GM21825 (cell line): ENCODE results near the gene GOLGA8N.
"Not testable (repeated sequence)": the region's sequence is repeated elsewhere in the genome, so short reads cannot be mapped to it uniquely, and the experiment has no call there.

Source experiments
- ATAC-seq: cut with Tn5 transposase; IDR thresholded peaks from one replicate; pipeline ENCODE4 v1.9.1; 2021; ENCODE audit warnings: mild to moderate bottlenecking, moderate library complexity; ENCODE audit not compliant: unreplicated experiment

GOLGA8N gene

DNA sequence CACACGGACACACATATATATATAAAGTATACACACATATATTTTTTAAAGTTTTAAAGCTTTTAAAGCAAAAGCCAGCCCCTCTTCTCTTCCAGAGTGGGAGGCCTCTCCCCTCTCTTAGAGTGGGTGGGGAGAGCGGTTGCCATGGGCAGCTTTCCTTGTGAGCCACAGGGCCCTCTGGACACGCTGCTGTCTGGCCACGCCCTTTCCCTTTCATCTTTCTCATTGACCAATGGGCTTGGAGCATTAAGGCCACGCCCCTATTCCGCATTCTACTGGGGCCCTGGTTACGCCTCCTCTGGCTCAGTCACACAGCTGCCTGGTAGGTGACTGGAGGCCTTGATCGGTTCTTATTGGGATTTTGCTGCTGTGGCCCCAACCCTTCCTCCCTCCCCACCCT, at the start of gene GOLGA8N:
GOLGA8N (plus strand) TSS at position 306 of the 400 bp plus-strand sequence.
- ATAC-seq = not testable (repeated sequence)

- ATAC-seq = not testable (repeated sequence)
Measured at GRCh38 chr15:32543456-32543855, 49.8 kb upstream of the GOLGA8N start.

- not testable (repeated sequence) for ATAC-seq
Measured at GRCh38 chr15:32545129-32545528, 48.1 kb upstream of the GOLGA8N start.

- ATAC-seq = not testable (repeated sequence)
Measured at GRCh38 chr15:32554587-32554986, 38.7 kb upstream of the GOLGA8N start.

- not testable (repeated sequence) for ATAC-seq
Measured at GRCh38 chr15:32562198-32562597, 31.1 kb upstream of the GOLGA8N start.

GRCh38 chr15:32568988-32569387, 24.3 kb upstream of the GOLGA8N start:
- ATAC-seq = not testable (repeated sequence)

- not testable (repeated sequence) for ATAC-seq
Measured at GRCh38 chr15:32578482-32578881, 14.8 kb upstream of the GOLGA8N start.

GRCh38 chr15:32585844-32586243, 7.4 kb upstream of the GOLGA8N start:
- ATAC-seq = not testable (repeated sequence)

GRCh38 chr15:32609518-32609917, 16.3 kb downstream of the GOLGA8N start:
- ATAC-seq = not testable (repeated sequence)

DNA sequence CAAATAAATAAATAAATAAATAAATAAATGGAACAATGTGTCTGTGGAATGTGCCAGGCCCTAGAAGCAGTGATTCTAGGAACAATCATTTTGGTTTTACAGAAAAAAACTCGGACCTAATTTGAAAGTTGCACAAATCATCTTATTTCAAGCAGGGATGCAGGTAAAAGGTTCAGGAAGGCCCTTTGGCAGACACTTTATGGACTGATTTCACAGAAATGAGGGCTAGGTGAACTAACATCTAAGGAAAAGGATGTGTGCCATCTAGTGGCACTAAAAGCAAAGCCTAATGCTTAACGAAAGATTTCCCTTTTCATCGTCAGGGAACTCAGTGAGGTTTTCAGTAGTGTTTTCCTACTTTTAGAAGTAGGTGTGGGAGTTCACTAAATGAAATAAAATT, 17.5 kb downstream of the GOLGA8N start:
- not testable (repeated sequence) for ATAC-seq

GRCh38 chr15:32614712-32615050, 21.4 kb downstream of the GOLGA8N start:
- ATAC-seq = peak; percentile 26

- peak; percentile 61 for ATAC-seq
Measured at GRCh38 chr15:32615051-32615870, 22.0 kb downstream of the GOLGA8N start, which contains the start of gene ARHGAP11A. ARHGAP11A (plus strand) TSS chr15:32615504; CDS start chr15:32616212, 708 bp downstream.

DNA sequence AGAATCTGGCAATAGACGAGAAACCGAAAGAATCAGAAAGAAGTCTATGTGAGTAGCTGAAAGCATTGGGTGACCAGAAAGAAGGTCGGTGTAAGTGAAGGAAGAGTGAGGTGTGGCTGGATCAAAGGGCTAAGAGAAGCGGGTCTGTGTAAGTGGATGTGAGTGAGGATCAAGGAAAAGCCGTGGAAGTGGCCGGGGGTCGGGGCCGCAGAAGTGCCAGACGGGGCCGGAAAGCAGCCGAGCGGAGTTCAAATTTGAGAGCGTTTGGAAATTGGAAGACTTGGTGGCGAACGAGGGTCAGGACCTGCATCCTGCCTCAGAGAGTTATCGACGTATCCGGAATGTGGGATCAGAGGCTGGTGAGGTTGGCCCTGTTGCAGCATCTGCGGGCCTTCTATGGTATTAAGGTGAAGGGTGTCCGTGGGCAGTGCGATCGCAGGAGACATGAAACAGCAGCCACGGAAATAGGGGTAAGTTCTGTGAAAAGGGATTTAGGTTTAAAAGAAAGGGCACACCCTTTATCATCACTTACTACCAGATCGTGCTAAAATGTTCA, 22.7 kb downstream of the GOLGA8N start:
- ATAC-seq = not testable (repeated sequence)

DNA sequence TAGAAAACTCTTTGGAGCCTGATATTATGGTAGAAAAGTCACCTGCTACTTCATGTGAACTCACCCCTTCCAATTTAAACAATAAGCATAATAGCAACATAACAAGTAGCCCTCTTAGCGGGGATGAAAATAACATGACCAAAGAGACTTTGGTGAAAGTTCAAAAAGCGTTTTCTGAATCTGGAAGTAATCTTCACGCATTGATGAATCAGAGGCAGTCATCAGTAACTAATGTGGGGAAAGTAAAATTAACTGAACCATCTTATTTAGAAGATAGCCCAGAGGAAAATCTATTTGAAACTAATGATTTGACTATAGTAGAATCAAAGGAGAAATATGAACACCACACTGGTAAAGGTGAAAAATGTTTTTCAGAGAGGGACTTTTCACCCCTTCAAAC, 43.2 kb downstream of the GOLGA8N start:
- no peak for ATAC-seq

- ATAC-seq = no peak
Measured at GRCh38 chr15:32636908-32637567, 43.8 kb downstream of the GOLGA8N start.

GRCh38 chr15:32637704-32638103, 44.4 kb downstream of the GOLGA8N start:
- no peak for ATAC-seq

DNA sequence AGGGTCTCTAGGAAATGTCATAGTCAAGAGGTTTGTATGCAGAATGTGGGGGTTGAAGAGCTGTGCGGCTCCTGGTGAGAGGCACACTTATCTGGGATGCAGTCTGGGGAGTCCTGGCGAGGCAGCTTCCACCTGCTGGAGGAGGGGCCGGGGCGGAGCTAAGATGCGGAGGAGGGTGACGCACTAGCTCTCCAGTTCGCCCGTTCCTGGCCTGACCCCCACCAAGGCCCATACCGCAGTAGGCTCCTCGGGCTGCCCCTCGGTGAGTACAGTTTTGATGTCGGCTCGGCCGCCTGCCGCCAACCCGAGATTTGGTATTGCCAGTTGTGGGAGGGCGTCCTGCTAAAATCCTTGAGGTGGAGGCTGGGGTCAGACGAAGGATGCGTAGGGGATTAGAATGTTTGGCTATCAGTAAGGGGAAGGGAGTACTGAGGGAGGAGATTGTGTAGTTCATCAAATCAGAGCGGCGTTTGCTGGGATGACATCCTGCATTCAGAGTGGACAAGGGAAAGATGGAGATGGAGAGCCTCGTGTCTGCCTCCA, 48.3 kb downstream of the GOLGA8N start, which contains the start of gene SCG5:
SCG5 (plus strand) TSS at position 194 of the 543 bp plus-strand sequence. CDS start 1,883 bp downstream, outside the sequence.
- no peak for ATAC-seq

DNA sequence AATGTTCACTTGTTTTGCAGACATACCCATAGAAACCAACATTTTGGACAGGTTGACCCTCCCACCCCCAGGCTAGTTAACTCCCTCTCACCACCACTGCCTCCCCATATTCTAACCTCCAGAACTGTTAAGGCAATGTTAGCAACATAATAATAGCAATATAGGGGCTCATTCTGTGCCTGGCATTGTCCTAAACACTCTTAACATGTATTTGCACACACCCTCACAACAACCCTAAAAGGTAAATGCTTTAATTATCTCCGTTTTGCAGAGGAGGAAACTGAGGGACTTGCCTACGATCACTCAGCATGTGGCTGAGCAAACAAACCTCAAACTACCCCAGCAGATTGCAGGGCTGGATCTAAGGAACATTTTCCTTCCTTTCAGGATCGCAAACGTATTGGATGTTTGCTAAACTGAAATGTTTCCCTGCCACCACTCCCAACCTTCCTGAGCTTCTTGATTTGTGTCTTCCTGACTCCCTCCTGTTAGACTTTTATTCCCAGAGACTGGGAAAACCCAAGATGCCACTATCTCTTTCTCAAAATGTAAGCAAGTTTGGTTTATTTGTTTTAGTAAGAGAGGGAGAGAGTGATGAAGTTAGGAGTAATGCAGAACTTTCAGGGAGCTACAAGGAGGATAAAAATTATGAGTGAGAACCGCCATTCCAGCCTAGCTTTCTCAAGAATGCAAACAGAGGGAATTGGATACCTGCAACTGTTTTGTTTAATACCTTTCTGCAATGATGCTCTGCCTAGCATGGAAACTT, 49.6 kb downstream of the GOLGA8N start:
- ATAC-seq = no peak

DNA sequence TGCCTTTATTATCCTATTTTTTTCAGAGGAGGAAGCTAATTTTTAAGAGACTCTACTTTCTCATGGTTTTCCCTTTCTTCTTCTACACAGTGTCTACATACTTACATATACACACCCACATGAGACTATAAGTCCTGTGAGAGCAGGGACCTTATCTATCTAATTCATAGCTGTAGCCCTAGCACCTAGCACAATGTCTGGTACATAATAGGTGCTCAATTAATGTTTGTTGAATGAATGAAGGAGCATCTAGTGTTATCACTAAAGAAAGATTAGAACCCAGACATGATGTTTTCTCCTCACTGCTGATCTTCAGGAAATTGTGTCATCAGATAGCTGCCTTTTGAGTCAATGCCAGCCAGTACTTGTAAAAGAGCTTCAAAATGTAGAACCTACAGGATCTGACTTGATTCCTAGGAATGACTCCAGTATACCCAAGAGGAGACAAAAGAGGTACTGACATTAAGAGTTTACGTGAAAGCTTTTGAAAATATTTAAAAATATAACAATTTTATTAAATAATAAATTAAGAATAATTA, 50.7 kb downstream of the GOLGA8N start:
- no peak for ATAC-seq

DNA sequence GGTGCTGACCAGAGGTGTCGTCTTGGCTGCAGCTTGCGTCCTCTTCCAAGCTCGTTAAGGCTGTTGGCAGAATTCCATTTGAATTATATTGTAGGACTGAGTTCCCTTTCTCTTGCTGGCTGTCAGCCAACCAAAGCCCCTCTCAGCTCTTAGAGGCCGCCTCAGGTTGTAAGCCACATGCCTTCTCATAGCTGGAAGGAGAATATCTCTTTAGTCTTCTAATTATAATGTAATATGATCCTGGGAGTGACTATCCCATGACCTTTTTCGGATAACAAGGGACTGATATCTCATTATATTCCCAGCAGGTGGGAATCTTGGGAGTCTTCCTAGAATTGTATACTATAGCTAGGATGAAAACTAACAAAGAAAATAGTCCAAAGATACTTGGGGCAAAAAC, 53.0 kb downstream of the GOLGA8N start:
- no peak for ATAC-seq
